ENCODE measurements around the gene SLAMF7.

The SLAMF7 gene

DNA sequence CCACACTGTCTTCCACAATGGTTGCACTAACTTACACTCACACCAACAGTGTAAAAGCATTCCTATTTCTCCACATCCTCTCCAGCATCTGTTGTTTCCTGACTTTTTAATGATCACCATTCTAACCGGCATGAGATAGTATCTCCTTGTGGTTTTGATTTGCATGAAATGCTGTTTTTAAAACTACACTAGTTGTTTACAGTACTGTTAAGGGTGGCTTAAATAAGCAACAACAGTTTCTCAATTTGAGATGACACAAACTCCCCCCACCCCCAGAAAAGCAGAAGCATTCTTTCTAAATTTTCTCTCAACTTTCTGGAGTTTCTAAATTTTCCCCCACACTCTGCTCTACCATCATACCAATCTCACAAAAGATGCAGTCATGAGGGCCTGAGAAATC lies 7.1 kb upstream of the SLAMF7 start:
- Mint-ChIP-seq H3K4me1 (ENCODE audit: low read depth) (peaks cover 48% of the 10 kb centered on the region), H3K9me3 (peaks cover 37% of the 10 kb centered on the region), H3K27me3 (no peaks in the 10 kb centered on the region), H3K36me3 (ENCODE audit: low read depth) (peaks cover 45% of the 10 kb centered on the region), H3K4me3 (no peak overlapping the region), H3K27ac (peak overlapping the region; percentile 92)

DNA sequence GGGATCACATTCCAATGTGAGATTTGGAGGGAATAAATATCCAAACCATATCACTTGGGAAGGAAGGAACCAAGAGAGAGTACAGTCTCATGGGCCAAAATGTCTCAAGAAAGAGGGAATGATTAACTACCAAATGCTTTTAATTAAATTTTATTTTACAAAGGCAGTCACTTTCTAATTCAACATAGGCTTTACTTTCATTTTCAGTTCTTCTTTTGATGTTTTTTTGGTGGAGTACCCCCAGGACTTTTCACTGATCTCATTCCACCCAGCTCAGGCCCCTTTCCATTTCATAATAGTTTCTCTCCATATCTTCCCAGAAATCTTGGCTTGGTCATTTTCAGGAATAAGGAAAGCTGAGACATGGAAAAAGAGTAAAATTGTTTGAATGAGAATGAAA lies 5.1 kb upstream of the SLAMF7 start:
- Mint-ChIP-seq H3K4me3 (peak overlapping the region; percentile 64), H3K27me3 (no peaks in the 10 kb centered on the region), H3K36me3 (ENCODE audit: low read depth) (peaks cover 58% of the 10 kb centered on the region), H3K27ac (peak overlapping the region; percentile 92), H3K4me1 (ENCODE audit: low read depth) (peaks cover 67% of the 10 kb centered on the region), H3K9me3 (peaks cover 43% of the 10 kb centered on the region)

DNA sequence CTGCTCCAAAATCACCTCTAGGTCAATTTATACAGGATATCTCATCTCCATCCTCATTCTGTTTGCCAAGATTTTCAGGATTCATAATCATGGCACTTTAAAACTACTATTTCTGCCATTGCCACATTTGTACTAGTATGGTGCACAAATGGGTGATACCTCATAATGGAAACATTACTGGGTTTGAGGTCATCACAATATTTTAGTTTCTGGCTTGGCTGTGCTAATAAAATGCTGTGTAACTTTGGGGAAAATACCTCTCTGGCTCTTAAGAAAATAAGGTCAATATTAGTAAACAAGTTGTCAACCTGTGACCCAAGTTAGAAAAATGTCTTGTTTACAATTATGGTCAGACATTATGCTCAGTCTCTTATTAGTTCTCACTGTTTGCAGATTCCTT lies 4.7 kb upstream of the SLAMF7 start:
- H3K9me3 Mint-ChIP-seq = peaks cover 43% of the 10 kb centered on the region
- H3K4me3 Mint-ChIP-seq = peak overlapping the region; percentile 64
- H3K4me1 Mint-ChIP-seq (ENCODE audit: low read depth) = peaks cover 71% of the 10 kb centered on the region
- no peaks in the 10 kb centered on the region for H3K27me3 Mint-ChIP-seq
- peaks cover 58% of the 10 kb centered on the region for H3K36me3 Mint-ChIP-seq (ENCODE audit: low read depth)
- H3K27ac Mint-ChIP-seq = peak overlapping the region; percentile 92

DNA sequence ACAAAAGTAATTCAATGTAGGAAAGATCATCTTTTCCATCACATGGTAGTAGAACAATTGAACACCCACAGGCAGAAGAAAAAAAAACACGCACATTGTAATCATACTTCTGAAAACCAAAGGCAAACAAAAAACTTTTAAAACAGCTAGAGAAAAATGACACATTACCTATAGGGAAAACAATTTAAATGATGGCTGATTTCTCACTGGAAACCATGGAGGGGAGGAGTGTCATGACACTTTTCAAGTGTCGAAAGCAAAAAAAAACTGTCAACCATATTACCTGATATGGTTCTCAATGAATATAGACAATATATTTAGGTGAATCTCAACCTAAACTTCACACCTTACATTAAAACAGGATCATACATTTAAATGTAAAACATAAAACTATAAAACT lies 776 bp upstream of the SLAMF7 start:
- no peaks in the 10 kb centered on the region for H3K27me3 Mint-ChIP-seq
- peaks cover 78% of the 10 kb centered on the region for H3K36me3 Mint-ChIP-seq (ENCODE audit: low read depth)
- H3K9me3 Mint-ChIP-seq = peaks cover 30% of the 10 kb centered on the region
- peak overlapping the region; percentile 90 for H3K27ac Mint-ChIP-seq
- H3K4me3 Mint-ChIP-seq = peak overlapping the region; percentile 89
- peaks cover 86% of the 10 kb centered on the region for H3K4me1 Mint-ChIP-seq (ENCODE audit: low read depth)

DNA sequence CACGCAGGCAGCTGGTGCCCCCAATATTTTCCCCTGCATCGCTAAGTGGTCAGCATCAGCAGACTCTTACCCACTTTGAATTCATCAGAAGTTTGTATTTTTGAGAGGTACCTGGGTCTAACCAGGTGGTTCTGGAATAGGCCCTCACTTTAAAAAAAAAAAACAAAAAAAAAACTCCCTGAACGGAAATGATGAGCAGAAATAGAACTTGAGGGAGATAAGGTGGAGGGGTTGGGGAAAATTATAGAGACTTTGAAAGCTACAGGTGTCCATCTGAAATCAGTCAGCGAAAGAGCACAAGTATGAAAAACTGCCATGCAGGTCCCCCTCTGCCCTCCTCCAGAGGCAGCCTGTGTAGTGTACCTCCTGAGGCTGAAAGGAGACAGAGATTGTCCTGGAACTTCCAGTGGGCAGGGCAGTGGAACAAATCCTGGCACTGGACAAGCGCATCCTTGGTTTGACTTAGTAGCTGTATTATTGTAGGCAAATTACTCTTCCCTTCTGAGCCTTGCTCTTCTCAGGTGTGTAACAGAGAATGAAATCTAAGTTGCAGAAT lies 1.2 kb downstream of the SLAMF7 start:
- H3K36me3 Mint-ChIP-seq (ENCODE audit: low read depth) = peaks cover 76% of the 10 kb centered on the region
- peaks cover 86% of the 10 kb centered on the region for H3K4me1 Mint-ChIP-seq (ENCODE audit: low read depth)
- peaks cover 16% of the 10 kb centered on the region for H3K9me3 Mint-ChIP-seq
- peak overlapping the region; percentile 92 for H3K27ac Mint-ChIP-seq
- no peaks in the 10 kb centered on the region for H3K27me3 Mint-ChIP-seq
- peak overlapping the region; percentile 89 for H3K4me3 Mint-ChIP-seq

DNA sequence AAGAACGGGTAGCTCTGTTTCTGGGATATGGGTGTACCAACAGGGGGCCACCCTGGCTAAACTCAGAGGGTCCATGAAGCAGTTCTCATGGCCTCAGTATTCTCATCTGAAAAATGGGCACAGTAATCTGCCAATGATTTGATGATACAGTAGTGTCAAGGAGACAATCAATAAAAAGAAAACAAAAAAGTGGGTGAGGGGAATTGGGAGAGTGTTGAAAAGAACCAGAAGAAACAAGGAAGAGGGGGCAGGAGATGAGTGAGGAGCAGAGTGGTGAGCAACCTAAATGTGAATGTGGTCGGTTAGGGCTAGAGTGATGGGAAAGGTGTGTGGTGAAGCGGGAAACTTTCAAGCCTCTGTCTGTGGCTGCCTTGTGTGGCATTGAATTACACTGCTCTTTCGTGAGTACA lies 2.0 kb downstream of the SLAMF7 start:
- H3K27ac Mint-ChIP-seq = peak overlapping the region; percentile 92
- H3K4me3 Mint-ChIP-seq = peak overlapping the region; percentile 89
- no peaks in the 10 kb centered on the region for H3K27me3 Mint-ChIP-seq
- H3K36me3 Mint-ChIP-seq (ENCODE audit: low read depth) = peaks cover 81% of the 10 kb centered on the region
- H3K9me3 Mint-ChIP-seq = peaks cover 9% of the 10 kb centered on the region
- peaks cover 89% of the 10 kb centered on the region for H3K4me1 Mint-ChIP-seq (ENCODE audit: low read depth)

DNA sequence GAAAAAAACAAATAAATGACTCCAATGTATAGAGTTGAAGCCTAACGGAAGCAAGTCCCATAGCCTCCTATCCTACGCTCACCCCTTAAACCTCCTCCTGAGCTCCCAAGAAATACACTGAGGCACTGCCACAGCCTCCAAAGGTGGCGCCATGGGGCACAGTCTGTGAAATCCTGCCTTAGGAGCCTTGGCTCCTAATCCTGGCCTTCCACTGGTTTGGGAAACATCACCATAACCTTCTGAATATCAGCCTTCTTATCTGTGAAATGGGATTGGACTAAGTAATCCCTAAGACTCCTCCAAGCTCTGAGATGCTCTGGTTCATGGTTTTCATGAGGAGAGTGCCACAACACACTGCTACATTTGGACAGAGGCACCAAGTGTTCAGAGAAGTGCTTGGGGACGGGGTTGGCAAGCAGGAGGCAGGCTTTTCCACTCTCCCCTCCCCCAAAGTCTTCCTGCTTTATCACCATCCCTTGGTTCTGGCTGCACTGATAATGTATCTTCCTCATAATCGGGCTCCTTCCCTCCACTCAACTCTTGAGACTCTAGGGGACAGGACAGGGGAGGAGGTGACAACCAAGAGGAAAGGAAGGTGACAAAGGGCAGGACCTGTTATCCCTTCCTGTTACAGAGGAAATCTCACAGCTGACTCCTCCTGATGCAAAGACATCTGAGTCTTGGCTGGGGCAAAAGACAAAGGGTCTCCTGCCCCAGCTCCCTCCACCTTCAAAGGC lies 2.7 kb downstream of the SLAMF7 start:
- H3K9me3 Mint-ChIP-seq = peaks cover 7% of the 10 kb centered on the region
- peaks cover 93% of the 10 kb centered on the region for H3K4me1 Mint-ChIP-seq (ENCODE audit: low read depth)
- H3K27me3 Mint-ChIP-seq = no peaks in the 10 kb centered on the region
- H3K36me3 Mint-ChIP-seq (ENCODE audit: low read depth) = peaks cover 82% of the 10 kb centered on the region
- peak overlapping the region; percentile 89 for H3K4me3 Mint-ChIP-seq
- H3K27ac Mint-ChIP-seq = peak overlapping the region; percentile 92

DNA sequence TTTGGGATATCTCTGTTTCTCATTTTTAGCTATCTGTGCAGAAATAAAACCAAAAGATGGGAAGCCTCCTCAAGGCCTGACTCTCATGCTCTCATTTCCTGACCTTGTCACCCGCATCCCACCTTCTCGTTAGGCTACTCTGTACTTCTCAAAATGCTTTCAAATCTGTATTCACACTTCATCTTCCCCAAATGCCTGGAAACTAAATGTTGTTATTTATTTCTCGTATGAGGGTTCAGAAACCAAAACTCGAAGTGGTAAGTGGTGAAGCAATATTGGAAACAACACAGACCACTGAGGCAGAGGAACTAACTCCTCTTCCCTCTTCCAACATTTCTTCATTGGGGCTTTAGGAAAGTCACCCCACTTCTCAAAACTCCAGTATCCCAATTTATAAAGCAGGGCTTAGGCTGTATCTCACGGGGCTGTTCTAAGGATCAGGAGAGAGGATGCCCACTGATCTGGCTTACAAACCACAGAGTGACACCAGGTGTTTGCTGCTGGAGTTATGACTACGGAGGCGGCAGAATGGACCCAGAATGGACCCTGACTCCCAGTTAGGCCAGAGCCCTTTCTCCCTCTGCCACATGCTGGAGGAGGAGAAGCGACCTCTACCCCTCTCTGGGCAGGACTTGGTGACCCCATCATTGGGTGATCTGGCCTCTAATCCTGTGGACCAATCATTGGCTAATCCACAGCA lies 3.5 kb downstream of the SLAMF7 start:
- Mint-ChIP-seq H3K36me3 (ENCODE audit: low read depth) (peaks cover 82% of the 10 kb centered on the region), H3K4me3 (peak overlapping the region; percentile 89), H3K9me3 (peaks cover 4% of the 10 kb centered on the region), H3K4me1 (ENCODE audit: low read depth) (peaks cover 93% of the 10 kb centered on the region), H3K27ac (peak overlapping the region; percentile 92), H3K27me3 (no peaks in the 10 kb centered on the region)

DNA sequence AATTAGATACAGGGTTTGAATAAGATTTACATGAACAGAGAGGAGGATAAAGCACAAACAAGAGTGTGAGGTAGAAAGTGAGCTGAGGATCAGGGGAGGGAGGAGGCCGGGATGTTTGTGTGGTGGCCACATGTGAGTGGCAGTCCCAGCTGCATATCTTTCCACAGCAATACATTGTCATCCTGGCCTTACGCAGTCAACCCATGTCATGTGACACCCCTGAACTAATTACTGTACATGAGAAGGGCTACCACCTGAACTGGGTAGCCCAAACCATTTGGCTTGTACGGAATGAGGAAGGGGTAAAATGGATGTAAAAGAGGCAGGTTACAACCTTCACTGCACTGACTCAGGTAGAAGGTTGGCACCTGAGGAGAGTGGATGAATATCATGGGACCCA lies 4.2 kb downstream of the SLAMF7 start:
- Mint-ChIP-seq H3K27me3 (no peaks in the 10 kb centered on the region), H3K4me3 (peak overlapping the region; percentile 89), H3K36me3 (ENCODE audit: low read depth) (peaks cover 82% of the 10 kb centered on the region), H3K27ac (peak overlapping the region; percentile 92), H3K4me1 (ENCODE audit: low read depth) (peaks cover 93% of the 10 kb centered on the region), H3K9me3 (no peaks in the 10 kb centered on the region)

DNA sequence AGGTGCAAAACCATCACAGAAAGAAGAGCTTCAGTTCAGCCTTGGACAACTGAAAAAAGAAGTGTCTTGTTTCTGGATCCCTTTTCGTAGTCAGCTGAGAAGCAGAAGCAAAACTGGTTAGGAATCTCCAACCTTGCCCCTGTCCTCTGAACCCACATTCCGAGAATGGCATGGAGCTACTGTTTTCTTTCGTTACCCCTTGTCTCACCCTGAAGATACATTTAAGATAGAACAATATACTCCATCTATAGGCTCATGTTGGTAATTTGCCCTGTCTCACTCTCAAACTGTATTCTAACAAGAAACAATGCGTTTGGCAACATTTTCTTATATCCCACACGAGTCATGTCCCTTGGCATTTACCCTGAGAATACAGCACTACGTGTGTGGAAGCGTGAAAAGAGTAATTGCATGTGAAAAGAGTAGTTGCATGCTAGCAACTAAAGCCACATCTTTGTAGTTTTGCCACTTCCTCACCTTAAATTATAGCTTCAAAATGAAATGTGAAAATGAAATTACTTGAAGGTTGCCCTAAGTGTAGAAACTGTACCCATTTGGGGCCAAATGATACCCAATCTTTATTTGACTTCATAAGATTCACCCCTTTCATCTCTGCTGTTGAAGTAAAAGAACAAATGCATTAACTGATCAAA lies 5.3 kb downstream of the SLAMF7 start:
- Mint-ChIP-seq H3K27ac (peak overlapping the region; percentile 92), H3K36me3 (ENCODE audit: low read depth) (peaks cover 92% of the 10 kb centered on the region), H3K9me3 (no peaks in the 10 kb centered on the region), H3K4me3 (peak overlapping the region; percentile 89), H3K4me1 (ENCODE audit: low read depth) (peaks cover 93% of the 10 kb centered on the region), H3K27me3 (no peaks in the 10 kb centered on the region)

DNA sequence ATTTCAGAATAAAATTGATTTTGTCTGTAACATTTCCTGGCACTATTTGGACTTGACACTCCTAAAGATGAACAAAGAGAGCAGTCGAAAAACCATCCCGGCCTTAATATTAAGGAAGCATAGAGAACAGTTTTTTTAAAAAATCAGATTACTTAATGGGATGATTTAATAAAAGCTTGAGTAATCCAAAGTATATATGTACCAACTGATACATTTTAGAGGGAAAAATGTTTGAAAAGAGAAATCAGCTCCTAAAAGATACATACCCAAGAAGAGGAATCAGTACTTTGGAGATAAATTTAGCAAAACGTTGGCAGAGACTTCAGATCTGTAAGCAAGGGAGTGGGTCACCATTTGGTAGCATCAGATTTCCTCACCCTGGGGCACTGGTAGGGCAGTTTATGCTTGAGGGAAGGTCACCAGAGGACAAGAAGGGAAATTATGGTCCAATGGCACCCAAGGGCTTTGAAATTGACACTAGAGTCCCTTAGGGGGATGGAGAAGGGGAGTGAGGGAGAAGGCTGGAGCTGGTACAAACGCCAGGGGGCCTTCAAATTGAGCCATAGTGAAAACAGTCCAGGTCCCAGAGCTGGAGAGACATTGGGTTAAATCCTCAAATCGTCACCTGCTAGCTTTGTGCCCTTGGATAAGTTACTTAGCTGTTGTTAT lies 5.9 kb downstream of the SLAMF7 start:
- Mint-ChIP-seq H3K9me3 (no peaks in the 10 kb centered on the region), H3K4me1 (ENCODE audit: low read depth) (peaks cover 97% of the 10 kb centered on the region), H3K27ac (peak overlapping the region; percentile 92), H3K4me3 (peak overlapping the region; percentile 89), H3K36me3 (ENCODE audit: low read depth) (peaks cover 95% of the 10 kb centered on the region), H3K27me3 (no peaks in the 10 kb centered on the region)

DNA sequence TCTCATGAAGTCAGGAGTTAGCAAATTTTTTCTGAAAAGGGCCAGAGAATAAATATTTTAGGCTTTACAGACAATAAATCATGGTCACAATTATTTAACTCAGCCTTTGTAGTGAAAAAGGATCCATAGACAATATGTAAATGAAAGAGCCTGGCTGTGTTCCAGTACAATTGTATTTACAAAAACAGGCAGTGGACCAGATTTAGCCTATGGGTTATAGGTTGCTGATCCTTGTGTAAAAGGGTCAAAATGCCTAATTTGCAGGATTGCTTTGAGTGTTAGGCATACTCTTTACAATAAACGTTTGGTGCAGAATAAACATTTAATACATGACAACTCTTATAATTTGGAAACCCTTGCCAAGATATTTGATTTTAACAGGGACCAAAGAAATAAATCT lies 6.5 kb downstream of the SLAMF7 start:
- Mint-ChIP-seq H3K27ac (peak overlapping the region; percentile 92), H3K9me3 (no peaks in the 10 kb centered on the region), H3K4me1 (ENCODE audit: low read depth) (peaks cover 97% of the 10 kb centered on the region), H3K36me3 (ENCODE audit: low read depth) (peaks cover 95% of the 10 kb centered on the region), H3K27me3 (no peaks in the 10 kb centered on the region), H3K4me3 (peak overlapping the region; percentile 89)

DNA sequence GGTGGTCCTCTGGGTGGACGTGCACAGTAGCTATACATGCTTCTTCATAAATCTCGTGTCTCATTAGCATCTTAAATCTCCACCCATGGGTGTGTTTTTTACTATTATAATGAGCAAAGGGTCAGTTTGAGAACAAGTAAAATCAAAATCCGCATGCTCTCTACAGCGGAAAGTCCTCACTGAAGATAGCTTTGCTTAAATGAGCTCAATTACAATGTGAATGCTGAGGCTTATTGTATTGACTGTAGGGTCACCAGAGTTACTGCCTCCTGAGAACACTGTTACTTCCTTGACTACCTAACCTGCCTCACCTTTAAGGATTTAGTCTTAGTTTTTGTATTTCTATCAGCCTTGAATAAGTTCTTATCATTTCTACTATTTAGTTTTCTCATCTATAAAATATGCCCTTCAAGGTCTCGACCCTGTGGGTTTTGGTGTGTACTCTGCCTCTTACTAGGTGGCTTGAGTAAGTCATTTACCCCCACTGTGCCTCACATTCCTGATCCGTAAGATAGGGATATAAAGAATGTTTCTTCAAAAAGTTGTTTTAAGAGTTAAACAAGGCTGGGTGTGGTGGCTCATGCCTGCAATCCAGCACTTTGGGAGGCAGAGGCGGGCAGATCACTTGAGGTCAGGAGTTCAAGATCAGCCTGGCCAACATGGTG lies 7.9 kb downstream of the SLAMF7 start:
- peaks cover 93% of the 10 kb centered on the region for H3K36me3 Mint-ChIP-seq (ENCODE audit: low read depth)
- no peaks in the 10 kb centered on the region for H3K27me3 Mint-ChIP-seq
- H3K4me3 Mint-ChIP-seq = no peak overlapping the region
- no peaks in the 10 kb centered on the region for H3K9me3 Mint-ChIP-seq
- H3K4me1 Mint-ChIP-seq (ENCODE audit: low read depth) = peaks cover 98% of the 10 kb centered on the region
- peak overlapping the region; percentile 59 for H3K27ac Mint-ChIP-seq

DNA sequence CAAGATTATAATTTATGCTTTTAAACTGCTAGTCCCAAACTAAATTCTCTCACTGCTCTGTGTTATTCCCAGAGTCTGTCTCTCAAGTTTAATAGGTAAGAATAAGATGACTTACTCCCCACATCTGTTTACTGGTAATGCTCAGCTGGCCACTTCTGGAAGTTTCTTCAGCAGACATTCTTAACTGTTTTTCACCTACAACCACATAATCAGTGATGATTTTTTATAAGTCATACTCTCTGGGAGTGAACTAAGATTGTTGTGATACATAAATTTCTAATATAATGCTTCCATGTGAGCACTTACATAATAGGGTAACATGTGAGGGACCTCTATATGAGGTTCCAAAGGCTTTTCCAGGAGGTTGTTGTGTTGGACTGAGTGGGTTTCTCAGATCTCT lies 8.7 kb downstream of the SLAMF7 start:
- H3K4me3 Mint-ChIP-seq = no peak overlapping the region
- peaks cover 98% of the 10 kb centered on the region for H3K4me1 Mint-ChIP-seq (ENCODE audit: low read depth)
- H3K27me3 Mint-ChIP-seq = no peaks in the 10 kb centered on the region
- peaks cover 93% of the 10 kb centered on the region for H3K36me3 Mint-ChIP-seq (ENCODE audit: low read depth)
- H3K27ac Mint-ChIP-seq = peak overlapping the region; percentile 59
- H3K9me3 Mint-ChIP-seq = no peaks in the 10 kb centered on the region
